ENCODE data around the gene FOXP2.

FOXP2 gene

DNA sequence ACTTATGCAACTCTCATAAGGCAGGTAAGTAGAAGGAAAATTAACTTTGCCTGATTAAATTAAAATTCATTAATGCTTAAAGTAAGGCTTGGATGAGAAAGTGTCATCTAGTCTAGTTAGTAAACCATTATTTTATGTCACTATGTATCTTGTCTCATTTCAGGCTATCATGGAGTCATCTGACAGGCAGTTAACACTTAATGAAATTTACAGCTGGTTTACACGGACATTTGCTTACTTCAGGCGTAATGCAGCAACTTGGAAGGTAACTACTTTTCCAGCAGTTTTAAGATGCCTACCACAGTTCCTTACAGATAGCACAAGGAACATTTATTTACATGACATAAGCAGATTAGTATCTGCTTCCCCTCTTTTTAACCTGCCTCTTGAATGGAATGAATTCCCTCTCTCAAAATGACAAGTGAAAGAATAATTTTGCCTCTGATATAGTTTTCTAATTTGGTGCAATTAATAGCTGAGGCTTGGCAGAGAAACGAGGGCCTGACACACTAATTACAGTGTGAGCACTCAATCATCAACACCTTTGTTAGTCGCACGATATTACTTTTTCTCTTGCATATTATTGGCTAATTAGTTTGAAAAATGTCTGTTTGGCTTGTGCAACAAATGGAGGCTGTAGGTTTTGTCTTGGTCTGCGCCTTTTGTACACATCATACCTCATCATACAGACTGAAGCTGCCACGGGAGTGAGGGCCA, 245.0 kb downstream of the FOXP2 start:
- H3K4me1 ChIP-seq (ENCODE audit: control insufficient read depth, insufficient read depth, low read length) = peaks cover 17% of the 10 kb centered on the region
- peaks cover 2% of the 10 kb centered on the region for H3K36me3 ChIP-seq (ENCODE audit: control insufficient read depth, insufficient read depth, low read length, severe bottlenecking)

GRCh38 chr7:114660126-114660486, 245.5 kb downstream of the FOXP2 start:
- no peaks in the 10 kb centered on the region for H3K36me3 ChIP-seq (ENCODE audit: control insufficient read depth, insufficient read depth, low read length, severe bottlenecking)
- H3K27me3 ChIP-seq (replicated peaks; ENCODE audit: control insufficient read depth, insufficient read depth, low read length) = no peaks in the 10 kb centered on the region
- no peak for DNase-seq (ENCODE audit: low read depth)
- no peaks in the 10 kb centered on the region for H3K9me3 ChIP-seq (ENCODE audit: control insufficient read depth, low read length)
- H3K9ac ChIP-seq (ENCODE audit: low read length) = no peak overlapping the region
- peaks cover 17% of the 10 kb centered on the region for H3K4me1 ChIP-seq (ENCODE audit: control insufficient read depth, insufficient read depth, low read length)
- no peak overlapping the region for H3K4me3 ChIP-seq (ENCODE audit: low read length)

More for the DNA sequence above, 245.0 kb downstream of the FOXP2 start:
- Histone ChIP-seq H3K4me3 (ENCODE audit: low read length) (no peak overlapping the region), H3K9me3 (ENCODE audit: control insufficient read depth, low read length) (no peaks in the 10 kb centered on the region), H3K27me3 (replicated peaks; ENCODE audit: control insufficient read depth, insufficient read depth, low read length) (no peaks in the 10 kb centered on the region), H3K9ac (ENCODE audit: low read length) (no peak overlapping the region)
- DNase-seq (ENCODE audit: low read depth) = no peak

DNA sequence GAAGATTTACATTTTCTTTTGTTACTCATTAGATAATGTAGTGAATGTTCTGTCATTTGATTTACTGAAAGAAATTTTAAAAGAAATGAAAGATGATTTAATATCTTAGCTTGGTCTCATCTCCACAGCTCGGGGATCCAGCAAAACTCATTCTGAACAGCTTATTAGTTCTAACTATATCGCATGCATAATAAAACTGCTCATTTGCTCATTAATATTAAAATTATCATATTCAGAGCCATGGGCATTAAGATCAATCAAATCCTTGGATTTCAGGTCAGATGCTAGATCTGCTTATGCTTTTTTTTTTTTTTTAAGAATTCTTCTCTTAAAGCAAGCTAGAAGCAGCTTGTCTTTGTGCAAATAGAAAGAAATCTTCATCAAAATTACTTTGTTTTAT, 246.1 kb downstream of the FOXP2 start:
- peaks cover 17% of the 10 kb centered on the region for H3K4me1 ChIP-seq (ENCODE audit: control insufficient read depth, insufficient read depth, low read length)
- no peak overlapping the region for H3K4me3 ChIP-seq (ENCODE audit: low read length)
- DNase-seq (ENCODE audit: low read depth) = no peak
- no peak overlapping the region for H3K9ac ChIP-seq (ENCODE audit: low read length)
- no peaks in the 10 kb centered on the region for H3K9me3 ChIP-seq (ENCODE audit: control insufficient read depth, low read length)
- no peaks in the 10 kb centered on the region for H3K27me3 ChIP-seq (replicated peaks; ENCODE audit: control insufficient read depth, insufficient read depth, low read length)
- no peaks in the 10 kb centered on the region for H3K36me3 ChIP-seq (ENCODE audit: control insufficient read depth, insufficient read depth, low read length, severe bottlenecking)

GRCh38 chr7:114662002-114662677, 247.5 kb downstream of the FOXP2 start:
- Histone ChIP-seq H3K9me3 (ENCODE audit: control insufficient read depth, low read length) (no peaks in the 10 kb centered on the region), H3K27me3 (replicated peaks; ENCODE audit: control insufficient read depth, insufficient read depth, low read length) (no peaks in the 10 kb centered on the region), H3K9ac (ENCODE audit: low read length) (no peak overlapping the region), H3K4me1 (ENCODE audit: control insufficient read depth, insufficient read depth, low read length) (peaks cover 19% of the 10 kb centered on the region), H3K4me3 (ENCODE audit: low read length) (no peak overlapping the region), H3K36me3 (ENCODE audit: control insufficient read depth, insufficient read depth, low read length, severe bottlenecking) (no peaks in the 10 kb centered on the region)
- DNase-seq (ENCODE audit: low read depth) = no peak

GRCh38 chr7:114663502-114663901, 248.9 kb downstream of the FOXP2 start:
- DNase-seq (ENCODE audit: low read depth) = peak; percentile 65
- H3K4me3 ChIP-seq (ENCODE audit: low read length) = no peak overlapping the region
- H3K9me3 ChIP-seq (ENCODE audit: control insufficient read depth, low read length) = no peaks in the 10 kb centered on the region
- H3K9ac ChIP-seq (ENCODE audit: low read length) = no peak overlapping the region
- no peaks in the 10 kb centered on the region for H3K27me3 ChIP-seq (replicated peaks; ENCODE audit: control insufficient read depth, insufficient read depth, low read length)
- peaks cover 14% of the 10 kb centered on the region for H3K4me1 ChIP-seq (ENCODE audit: control insufficient read depth, insufficient read depth, low read length)
- H3K36me3 ChIP-seq (ENCODE audit: control insufficient read depth, insufficient read depth, low read length, severe bottlenecking) = no peaks in the 10 kb centered on the region

DNA sequence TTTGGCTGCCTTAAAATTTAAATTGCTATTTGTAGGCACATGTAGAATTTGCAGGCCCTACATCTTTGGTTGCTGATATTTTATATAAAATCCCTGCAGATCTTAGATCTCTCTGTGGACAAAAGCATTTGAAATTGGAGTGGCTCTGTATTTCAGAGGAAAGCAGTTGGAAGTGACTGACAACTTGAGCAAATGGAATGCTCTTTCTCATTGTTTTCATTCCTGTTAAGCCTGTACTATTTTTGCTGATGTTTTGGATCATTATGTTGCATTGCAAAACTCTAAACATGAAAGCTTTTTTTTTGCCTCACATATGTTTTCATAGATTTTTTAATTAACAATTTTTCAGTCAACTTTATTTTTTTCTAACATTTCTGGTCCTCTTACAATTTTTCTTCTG, 256.1 kb downstream of the FOXP2 start:
- Histone ChIP-seq H3K27me3 (replicated peaks; ENCODE audit: control insufficient read depth, insufficient read depth, low read length) (no peaks in the 10 kb centered on the region), H3K4me3 (ENCODE audit: low read length) (no peak overlapping the region), H3K9me3 (ENCODE audit: control insufficient read depth, low read length) (no peaks in the 10 kb centered on the region), H3K36me3 (ENCODE audit: control insufficient read depth, insufficient read depth, low read length, severe bottlenecking) (no peaks in the 10 kb centered on the region), H3K9ac (ENCODE audit: low read length) (no peak overlapping the region), H3K4me1 (ENCODE audit: control insufficient read depth, insufficient read depth, low read length) (peaks cover 17% of the 10 kb centered on the region)
- peak; percentile 65 for DNase-seq (ENCODE audit: low read depth)

GRCh38 chr7:114671563-114672123, 257.0 kb downstream of the FOXP2 start:
- Histone ChIP-seq H3K4me1 (ENCODE audit: control insufficient read depth, insufficient read depth, low read length) (peaks cover 14% of the 10 kb centered on the region), H3K36me3 (ENCODE audit: control insufficient read depth, insufficient read depth, low read length, severe bottlenecking) (no peaks in the 10 kb centered on the region), H3K9ac (ENCODE audit: low read length) (no peak overlapping the region), H3K9me3 (ENCODE audit: control insufficient read depth, low read length) (no peaks in the 10 kb centered on the region), H3K27me3 (replicated peaks; ENCODE audit: control insufficient read depth, insufficient read depth, low read length) (no peaks in the 10 kb centered on the region), H3K4me3 (ENCODE audit: low read length) (no peak overlapping the region)
- no peak for DNase-seq (ENCODE audit: low read depth)

DNA sequence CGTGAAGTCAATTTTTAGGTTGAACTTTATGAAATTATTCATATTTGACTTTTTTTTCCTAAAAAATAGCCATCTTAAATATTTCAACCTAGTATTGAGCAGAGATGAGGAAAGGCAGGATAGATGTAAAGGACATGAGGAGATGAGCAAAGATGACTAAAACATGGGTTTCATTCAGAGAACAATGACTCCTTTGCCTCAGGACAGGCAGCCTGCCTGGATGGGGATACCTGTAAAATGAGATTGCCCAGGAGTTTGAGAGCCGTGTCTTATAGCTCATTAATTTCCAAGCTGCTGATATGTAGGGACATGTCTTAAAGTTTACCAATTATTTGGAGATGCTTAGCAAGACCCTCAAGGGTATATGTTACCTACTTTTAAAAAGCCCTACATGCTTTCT, 263.5 kb downstream of the FOXP2 start:
- H3K27me3 ChIP-seq (replicated peaks; ENCODE audit: control insufficient read depth, insufficient read depth, low read length) = no peaks in the 10 kb centered on the region
- no peak for DNase-seq (ENCODE audit: low read depth)
- no peak overlapping the region for H3K4me3 ChIP-seq (ENCODE audit: low read length)
- no peak overlapping the region for H3K9ac ChIP-seq (ENCODE audit: low read length)
- no peaks in the 10 kb centered on the region for H3K9me3 ChIP-seq (ENCODE audit: control insufficient read depth, low read length)
- H3K36me3 ChIP-seq (ENCODE audit: control insufficient read depth, insufficient read depth, low read length, severe bottlenecking) = peaks cover 3% of the 10 kb centered on the region
- H3K4me1 ChIP-seq (ENCODE audit: control insufficient read depth, insufficient read depth, low read length) = no peaks in the 10 kb centered on the region

GRCh38 chr7:114687238-114687637, 272.6 kb downstream of the FOXP2 start:
- Histone ChIP-seq H3K9ac (ENCODE audit: low read length) (no peak overlapping the region), H3K4me3 (ENCODE audit: low read length) (no peak overlapping the region), H3K4me1 (ENCODE audit: control insufficient read depth, insufficient read depth, low read length) (no peaks in the 10 kb centered on the region), H3K27me3 (replicated peaks; ENCODE audit: control insufficient read depth, insufficient read depth, low read length) (no peaks in the 10 kb centered on the region), H3K36me3 (ENCODE audit: control insufficient read depth, insufficient read depth, low read length, severe bottlenecking) (peaks cover 6% of the 10 kb centered on the region), H3K9me3 (ENCODE audit: control insufficient read depth, low read length) (no peaks in the 10 kb centered on the region)
- no peak for DNase-seq (ENCODE audit: low read depth)

- Histone ChIP-seq H3K9ac (ENCODE audit: low read length) (no peak overlapping the region), H3K9me3 (ENCODE audit: control insufficient read depth, low read length) (no peaks in the 10 kb centered on the region), H3K4me1 (ENCODE audit: control insufficient read depth, insufficient read depth, low read length) (no peaks in the 10 kb centered on the region), H3K27me3 (replicated peaks; ENCODE audit: control insufficient read depth, insufficient read depth, low read length) (no peaks in the 10 kb centered on the region), H3K36me3 (ENCODE audit: control insufficient read depth, insufficient read depth, low read length, severe bottlenecking) (peaks cover 6% of the 10 kb centered on the region), H3K4me3 (ENCODE audit: low read length) (no peak overlapping the region)
- DNase-seq (ENCODE audit: low read depth) = no peak
Observed at GRCh38 chr7:114688443-114689055, 273.9 kb downstream of the FOXP2 start.

DNA sequence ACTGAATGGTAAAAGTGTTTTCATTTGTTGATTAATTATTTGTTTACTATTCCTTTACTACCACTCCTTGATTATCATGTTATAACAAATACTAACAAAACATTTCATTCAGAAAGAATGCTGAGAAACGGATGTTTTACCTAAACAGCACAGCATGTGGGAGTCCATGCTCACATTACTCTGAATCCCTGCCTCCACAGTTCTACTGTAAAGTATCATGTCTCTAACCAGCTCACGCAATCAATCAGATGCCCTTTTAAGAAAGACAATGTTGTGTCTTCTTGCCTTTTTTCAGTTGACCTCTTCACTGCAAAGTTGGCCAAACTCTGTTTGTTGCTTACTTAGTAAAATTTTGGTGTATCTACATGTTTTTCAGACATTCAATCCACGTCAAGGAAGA, 274.8 kb downstream of the FOXP2 start:
- peaks cover 6% of the 10 kb centered on the region for H3K36me3 ChIP-seq (ENCODE audit: control insufficient read depth, insufficient read depth, low read length, severe bottlenecking)
- H3K9ac ChIP-seq (ENCODE audit: low read length) = no peak overlapping the region
- no peak overlapping the region for H3K4me3 ChIP-seq (ENCODE audit: low read length)
- H3K9me3 ChIP-seq (ENCODE audit: control insufficient read depth, low read length) = no peaks in the 10 kb centered on the region
- no peaks in the 10 kb centered on the region for H3K4me1 ChIP-seq (ENCODE audit: control insufficient read depth, insufficient read depth, low read length)
- H3K27me3 ChIP-seq (replicated peaks; ENCODE audit: control insufficient read depth, insufficient read depth, low read length) = no peaks in the 10 kb centered on the region
- no peak for DNase-seq (ENCODE audit: low read depth)
